ENCODE measurements around the gene RICTOR. TPM values are rescaled to one million over a fixed set of nuclear protein-coding genes. Genes with fewer than 3 reads are reported as not detected.

RICTOR gene
- total and polyA plus RNA-seq, 9 donors, result 6.7 to 55.1 (median 41.5) TPM

- WGBS, 3 donors, result 96 to 98% (median 97%) methylated on average over 2 of the region's 2 CpGs
- Histone ChIP-seq H3K9me3 (peaks cover 0 to 5% of the 10 kb centered on the region in 2 donors), H3K27me3 (no peaks in the 10 kb centered on the region), H3K4me1 (ENCODE audit: insufficient read depth) (no peaks in the 10 kb centered on the region), H3K4me3 (no peak overlapping the region), H3K36me3 (no peaks in the 10 kb centered on the region), H3K27ac (no peak overlapping the region)
- TF ChIP-seq POLR2A (IDR thresholded peaks at IDR 0.05) (no peak), EP300 (IDR thresholded peaks at IDR 0.05) (no peak), CTCF (IDR thresholded peaks at IDR 0.05) (no peak)
- DNase-seq, result no peak
- intact Hi-C loops (cut with DNase I), result loop anchor here in 1 of 4 donors (2.0 to 10.0 kb wide), 2 partner anchors 54 to 78 kb away; no protein-coding TSS in a partner anchor
These were observed 67.5 kb downstream of the RICTOR start for GRCh38 chr5:39006650-39007049.

DNA sequence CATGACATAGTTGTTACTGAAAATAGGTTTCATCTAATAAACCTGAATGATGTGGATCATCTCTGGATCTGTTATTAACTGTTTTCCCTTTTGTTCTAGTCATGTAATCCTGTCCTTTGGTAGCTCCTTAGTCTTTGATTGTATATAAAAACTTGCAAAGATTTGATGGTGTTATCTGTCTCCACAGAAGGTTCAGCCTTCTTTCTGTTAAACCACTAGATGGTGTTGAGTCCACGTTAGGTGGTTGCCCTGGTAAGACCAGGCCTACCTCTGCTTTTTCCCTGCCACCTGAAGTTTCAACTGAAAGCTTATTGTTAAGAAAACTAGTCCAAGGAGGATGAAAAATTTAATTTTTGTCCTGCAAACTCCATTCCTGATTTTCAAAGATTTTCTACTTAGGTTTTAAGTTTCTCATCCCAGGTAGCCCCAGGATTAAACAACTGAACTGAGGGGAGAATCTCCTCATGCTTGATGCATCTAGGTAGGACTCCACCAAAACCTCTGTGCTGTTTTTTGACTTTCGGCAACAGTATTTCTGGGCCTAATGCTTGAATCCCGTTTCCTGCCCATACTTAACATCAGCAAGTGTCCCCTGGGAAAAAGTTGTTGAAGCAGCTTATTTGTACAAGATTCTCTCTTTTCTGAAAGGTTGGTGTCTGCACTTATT, 68.5 kb downstream of the RICTOR start:
- Histone ChIP-seq H3K4me3 (no peak overlapping the region), H3K9me3 (no peaks in the 10 kb centered on the region), H3K36me3 (no peaks in the 10 kb centered on the region), H3K27me3 (no peaks in the 10 kb centered on the region), H3K27ac (no peak overlapping the region), H3K4me1 (ENCODE audit: insufficient read depth) (no peaks in the 10 kb centered on the region)
- TF ChIP-seq CTCF (IDR thresholded peaks at IDR 0.05), result no peak
- no peak for TF ChIP-seq EP300 (IDR thresholded peaks at IDR 0.05)
- no peak for TF ChIP-seq POLR2A (IDR thresholded peaks at IDR 0.05)
- no peak for DNase-seq
- intact Hi-C loops (cut with DNase I), result loop anchor here in 1 of 4 donors (2.0 to 10.0 kb wide), 2 partner anchors 55 to 79 kb away; no protein-coding TSS in a partner anchor
- WGBS, 3 donors, result 76 to 92% (median 90%) methylated on average over 3 of the region's 3 CpGs

GRCh38 chr5:39001683-39002082, 72.5 kb downstream of the RICTOR start:
- Histone ChIP-seq H3K27ac (no peak overlapping the region), H3K4me3 (no peak overlapping the region), H3K36me3 (no peaks in the 10 kb centered on the region), H3K4me1 (ENCODE audit: insufficient read depth) (no peaks in the 10 kb centered on the region), H3K9me3 (no peaks in the 10 kb centered on the region), H3K27me3 (no peaks in the 10 kb centered on the region)
- DNase-seq, result no peak
- intact Hi-C loops (cut with DNase I), result loop anchor here in 1 of 4 donors (10.0 kb wide), 1 partner anchor 83 kb away; no protein-coding TSS in a partner anchor
- 96 to 98% (median 97%) methylated on average over 2 of the region's 2 CpGs for WGBS, 3 donors
- no peak for TF ChIP-seq EP300 (IDR thresholded peaks at IDR 0.05)
- TF ChIP-seq POLR2A (IDR thresholded peaks at IDR 0.05), result no peak
- no peak for TF ChIP-seq CTCF (IDR thresholded peaks at IDR 0.05)

DNA sequence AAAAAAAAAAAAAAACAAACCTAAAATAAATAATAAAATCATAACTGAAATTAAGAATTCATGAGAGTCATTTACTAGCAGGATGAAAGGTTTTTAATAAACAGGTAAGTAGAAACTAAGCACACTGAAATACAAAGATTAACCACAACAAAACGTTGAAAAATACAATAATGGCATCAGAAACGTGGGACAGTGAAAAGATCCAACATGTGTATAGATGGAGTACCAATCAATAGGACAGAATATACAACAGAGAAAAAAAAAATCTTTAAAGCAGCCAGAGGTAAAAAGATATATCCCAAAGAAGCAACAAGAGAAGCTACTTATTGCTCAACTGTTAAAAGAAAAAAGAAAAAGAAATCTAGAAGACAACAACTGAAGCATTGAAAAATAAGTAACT, 75.2 kb downstream of the RICTOR start:
- intact Hi-C loops (cut with DNase I), result no loop called here
- H3K36me3 ChIP-seq, result no peaks in the 10 kb centered on the region
- no peak overlapping the region for H3K4me3 ChIP-seq
- TF ChIP-seq POLR2A (IDR thresholded peaks at IDR 0.05), result no peak
- TF ChIP-seq CTCF (IDR thresholded peaks at IDR 0.05), result no peak
- TF ChIP-seq EP300 (IDR thresholded peaks at IDR 0.05), result no peak
- H3K4me1 ChIP-seq (ENCODE audit: insufficient read depth), result no peaks in the 10 kb centered on the region
- H3K27me3 ChIP-seq, result no peaks in the 10 kb centered on the region
- DNase-seq, result no peak
- no peaks in the 10 kb centered on the region for H3K9me3 ChIP-seq
- 95 to 97% (median 95%) methylated on average over 2 of the region's 2 CpGs for WGBS, 3 donors
- H3K27ac ChIP-seq, result no peak overlapping the region

Data from ovary (tissue), 9 donors.